ENCODE results near the gene NECAB3. TPM values are rescaled to one million over a fixed set of nuclear protein-coding genes. Genes with fewer than 3 reads are reported as not detected.
"Not testable (repeated sequence)": the region's sequence is repeated elsewhere in the genome, so short reads cannot be mapped to it uniquely, and the experiment has no call there.

The NECAB3 gene
- total RNA-seq, 1 donor from 2014 or later, result 19.5 TPM

DNA sequence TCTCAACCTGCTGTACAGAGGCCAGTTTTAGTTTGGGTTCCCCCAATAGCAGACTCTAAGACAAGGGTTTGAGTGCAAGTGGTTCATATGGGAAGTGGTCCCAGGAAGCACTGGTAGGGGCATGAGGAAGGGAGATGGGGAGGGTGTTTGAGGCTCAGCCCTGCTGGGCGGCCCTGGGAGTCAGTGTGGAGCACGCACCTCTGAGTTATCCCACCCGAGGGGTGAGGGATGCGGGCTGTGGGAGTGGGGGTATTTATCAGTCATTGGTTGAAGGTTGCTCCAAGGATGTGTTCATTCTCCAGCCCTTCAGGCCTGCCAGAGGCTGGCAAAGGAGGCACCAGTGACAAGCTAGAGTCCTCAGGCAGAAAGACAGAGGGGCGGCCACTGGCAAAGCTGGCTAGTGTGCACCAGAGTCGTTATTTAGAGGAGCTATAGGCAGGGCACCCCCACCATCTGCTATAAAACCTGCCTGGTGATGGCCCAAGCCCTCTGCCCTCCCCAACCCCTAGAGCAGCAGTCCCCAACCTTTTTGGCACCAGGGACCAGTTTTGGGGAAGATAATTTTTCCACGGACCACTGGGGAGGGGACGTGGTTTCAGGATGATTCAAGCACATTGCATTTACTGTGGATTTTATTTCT is 29.4 kb upstream of the NECAB3 start:
- no peak overlapping the region for H3K4me3 Mint-ChIP-seq (ENCODE audit: unreplicated experiment)
- no peaks in the 10 kb centered on the region for H3K27me3 ChIP-seq (ENCODE audit: insufficient read depth, low read length)
- no peak overlapping the region for H3K9ac ChIP-seq (ENCODE audit: low read length)
- H3K27ac Mint-ChIP-seq (ENCODE audit: unreplicated experiment), result no peak overlapping the region
- no peak for FAIRE-seq
- no peak overlapping the region for H3K4me3 ChIP-seq (ENCODE audit: insufficient read depth, low read depth, low read length)
- DNase-seq (ENCODE audit: low read depth), result no peak
- no peak overlapping the region for H3K4me2 ChIP-seq (ENCODE audit: low read length)
- no peak for TF ChIP-seq EZH2 (IDR thresholded peaks at IDR 0.05; ENCODE audit: insufficient read depth, low read length)
- H3K36me3 Mint-ChIP-seq (ENCODE audit: low read depth, unreplicated experiment), result no peaks in the 10 kb centered on the region
- H3K4me1 ChIP-seq (ENCODE audit: insufficient read depth, low read length), result no peaks in the 10 kb centered on the region
- H3K27ac ChIP-seq (ENCODE audit: low read depth, low read length), result no peak overlapping the region
- H3K79me2 ChIP-seq (ENCODE audit: insufficient read depth, low read length), result no peaks in the 10 kb centered on the region
- H2AFZ ChIP-seq (ENCODE audit: low read depth, low read length), result no peak overlapping the region
- peaks cover 10% of the 10 kb centered on the region for H3K9me3 Mint-ChIP-seq (ENCODE audit: unreplicated experiment)
- H4K20me1 ChIP-seq (ENCODE audit: insufficient read depth, low read length), result no peaks in the 10 kb centered on the region
- H3K9me3 ChIP-seq (ENCODE audit: insufficient read depth, low read depth, low read length), result no peaks in the 10 kb centered on the region
- H3K4me1 Mint-ChIP-seq (ENCODE audit: low read depth, unreplicated experiment), result no peaks in the 10 kb centered on the region
- no peaks in the 10 kb centered on the region for H3K36me3 ChIP-seq (ENCODE audit: insufficient read depth, low read length)
- peaks cover 3% of the 10 kb centered on the region for H3K27me3 Mint-ChIP-seq (ENCODE audit: low read depth, unreplicated experiment)

DNA sequence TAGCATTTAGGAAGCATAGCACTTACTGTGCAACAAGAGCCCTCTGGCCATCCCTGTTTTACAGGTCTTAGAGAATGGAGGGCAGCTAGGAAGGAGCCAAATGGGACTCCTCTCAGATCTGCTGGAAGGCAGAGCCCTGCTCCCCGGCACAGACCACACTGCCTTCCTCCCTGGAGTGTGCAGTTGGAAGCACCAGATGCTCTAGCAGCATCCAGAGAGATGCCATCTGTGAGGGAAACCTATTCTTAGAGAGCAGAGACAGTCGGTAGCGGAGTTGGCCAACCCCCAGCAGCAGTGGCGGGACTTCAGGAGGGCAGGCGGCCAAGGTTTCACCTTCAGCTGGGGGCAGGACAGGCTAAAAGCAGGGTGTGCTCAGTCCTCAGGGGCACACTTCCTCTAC is 28.6 kb upstream of the NECAB3 start:
- Mint-ChIP-seq H3K4me3 (ENCODE audit: unreplicated experiment) (no peak overlapping the region), H3K4me1 (ENCODE audit: low read depth, unreplicated experiment) (no peaks in the 10 kb centered on the region), H3K27me3 (ENCODE audit: low read depth, unreplicated experiment) (peaks cover 3% of the 10 kb centered on the region), H3K27ac (ENCODE audit: unreplicated experiment) (no peak overlapping the region), H3K36me3 (ENCODE audit: low read depth, unreplicated experiment) (peaks cover 3% of the 10 kb centered on the region), H3K9me3 (ENCODE audit: unreplicated experiment) (peaks cover 12% of the 10 kb centered on the region)
- no peaks in the 10 kb centered on the region for H4K20me1 ChIP-seq (ENCODE audit: insufficient read depth, low read length)
- DNase-seq (ENCODE audit: low read depth) (no peak), FAIRE-seq (no peak)
- H3K4me2 ChIP-seq (ENCODE audit: low read length), result no peak overlapping the region
- H3K36me3 ChIP-seq (ENCODE audit: insufficient read depth, low read length), result no peaks in the 10 kb centered on the region
- no peaks in the 10 kb centered on the region for H3K79me2 ChIP-seq (ENCODE audit: insufficient read depth, low read length)
- H3K4me1 ChIP-seq (ENCODE audit: insufficient read depth, low read length), result no peaks in the 10 kb centered on the region
- H2AFZ ChIP-seq (ENCODE audit: low read depth, low read length), result no peak overlapping the region
- TF ChIP-seq EZH2 (IDR thresholded peaks at IDR 0.05; ENCODE audit: insufficient read depth, low read length), result no peak
- TF ChIP-seq, protein P1, sequence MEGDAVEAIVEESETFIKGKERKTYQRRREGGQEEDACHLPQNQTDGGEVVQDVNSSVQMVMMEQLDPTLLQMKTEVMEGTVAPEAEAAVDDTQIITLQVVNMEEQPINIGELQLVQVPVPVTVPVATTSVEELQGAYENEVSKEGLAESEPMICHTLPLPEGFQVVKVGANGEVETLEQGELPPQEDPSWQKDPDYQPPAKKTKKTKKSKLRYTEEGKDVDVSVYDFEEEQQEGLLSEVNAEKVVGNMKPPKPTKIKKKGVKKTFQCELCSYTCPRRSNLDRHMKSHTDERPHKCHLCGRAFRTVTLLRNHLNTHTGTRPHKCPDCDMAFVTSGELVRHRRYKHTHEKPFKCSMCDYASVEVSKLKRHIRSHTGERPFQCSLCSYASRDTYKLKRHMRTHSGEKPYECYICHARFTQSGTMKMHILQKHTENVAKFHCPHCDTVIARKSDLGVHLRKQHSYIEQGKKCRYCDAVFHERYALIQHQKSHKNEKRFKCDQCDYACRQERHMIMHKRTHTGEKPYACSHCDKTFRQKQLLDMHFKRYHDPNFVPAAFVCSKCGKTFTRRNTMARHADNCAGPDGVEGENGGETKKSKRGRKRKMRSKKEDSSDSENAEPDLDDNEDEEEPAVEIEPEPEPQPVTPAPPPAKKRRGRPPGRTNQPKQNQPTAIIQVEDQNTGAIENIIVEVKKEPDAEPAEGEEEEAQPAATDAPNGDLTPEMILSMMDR (IDR thresholded peaks at IDR 0.05; ENCODE audit: insufficient read depth, low read depth, low read length), result no peak
- H3K27me3 ChIP-seq (ENCODE audit: insufficient read depth, low read length), result no peaks in the 10 kb centered on the region
- no peak overlapping the region for H3K9ac ChIP-seq (ENCODE audit: low read length)
- no peaks in the 10 kb centered on the region for H3K9me3 ChIP-seq (ENCODE audit: insufficient read depth, low read depth, low read length)
- no peak overlapping the region for H3K4me3 ChIP-seq (ENCODE audit: insufficient read depth, low read depth, low read length)
- H3K27ac ChIP-seq (ENCODE audit: low read depth, low read length), result no peak overlapping the region

DNA sequence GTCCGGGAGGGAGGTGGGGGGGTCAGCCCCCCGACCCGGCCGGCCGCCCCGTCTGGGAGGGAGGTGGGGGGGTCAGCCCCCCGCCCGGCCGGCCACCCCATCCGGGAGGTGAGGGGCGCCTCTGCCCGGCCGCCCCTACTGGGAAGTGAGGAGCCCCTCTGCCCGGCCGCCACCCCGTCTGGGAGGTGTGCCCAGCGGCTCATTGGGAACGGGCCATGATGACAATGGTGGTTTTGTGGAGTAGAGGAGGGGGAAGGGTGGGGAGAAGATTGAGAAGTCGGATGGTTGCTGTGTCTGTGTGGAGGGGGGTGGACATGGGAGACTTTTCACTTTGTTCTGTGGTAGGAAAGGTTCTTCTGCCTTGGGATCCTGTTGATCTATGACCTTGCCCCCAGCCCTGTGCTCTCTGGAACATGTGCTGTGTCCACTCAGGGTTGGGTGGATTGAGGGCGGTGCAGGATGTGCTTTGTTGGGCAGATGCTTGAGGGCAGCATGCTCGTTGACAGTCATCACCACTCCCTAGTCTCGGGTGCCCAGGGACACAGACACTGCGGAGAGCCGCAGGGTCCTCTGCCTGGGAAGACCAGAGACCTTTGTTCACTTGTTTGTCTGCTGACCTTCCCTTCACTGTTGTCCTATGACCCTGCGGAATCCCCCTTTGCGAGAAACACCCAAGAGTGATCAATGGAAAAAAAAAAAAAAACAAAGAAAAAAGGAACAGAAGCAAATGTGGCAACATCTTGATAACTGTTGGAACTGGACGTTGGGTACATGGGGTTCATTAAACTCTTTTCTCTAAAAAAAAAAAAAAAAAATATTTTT is 27.6 kb upstream of the NECAB3 start:
- Mint-ChIP-seq H3K36me3 (ENCODE audit: low read depth, unreplicated experiment) (peaks cover 3% of the 10 kb centered on the region), H3K27ac (ENCODE audit: unreplicated experiment) (no peak overlapping the region), H3K9me3 (ENCODE audit: unreplicated experiment) (peaks cover 14% of the 10 kb centered on the region), H3K27me3 (ENCODE audit: low read depth, unreplicated experiment) (peaks cover 4% of the 10 kb centered on the region), H3K4me1 (ENCODE audit: low read depth, unreplicated experiment) (no peaks in the 10 kb centered on the region), H3K4me3 (ENCODE audit: unreplicated experiment) (no peak overlapping the region)
- no peaks in the 10 kb centered on the region for H4K20me1 ChIP-seq (ENCODE audit: insufficient read depth, low read length)
- TF ChIP-seq EZH2 (IDR thresholded peaks at IDR 0.05; ENCODE audit: insufficient read depth, low read length), result no peak
- TF ChIP-seq, protein P1 (IDR thresholded peaks at IDR 0.05; ENCODE audit: insufficient read depth, low read depth, low read length), result no peak
- peaks cover 3% of the 10 kb centered on the region for H3K4me1 ChIP-seq (ENCODE audit: insufficient read depth, low read length)
- no peaks in the 10 kb centered on the region for H3K27me3 ChIP-seq (ENCODE audit: insufficient read depth, low read length)
- H3K79me2 ChIP-seq (ENCODE audit: insufficient read depth, low read length), result no peaks in the 10 kb centered on the region
- H3K27ac ChIP-seq (ENCODE audit: low read depth, low read length), result no peak overlapping the region
- FAIRE-seq (no peak), DNase-seq (ENCODE audit: low read depth) (no peak)
- H3K4me2 ChIP-seq (ENCODE audit: low read length), result no peak overlapping the region
- no peak overlapping the region for H3K9ac ChIP-seq (ENCODE audit: low read length)
- no peaks in the 10 kb centered on the region for H3K9me3 ChIP-seq (ENCODE audit: insufficient read depth, low read depth, low read length)
- no peak overlapping the region for H2AFZ ChIP-seq (ENCODE audit: low read depth, low read length)
- no peaks in the 10 kb centered on the region for H3K36me3 ChIP-seq (ENCODE audit: insufficient read depth, low read length)
- no peak overlapping the region for H3K4me3 ChIP-seq (ENCODE audit: insufficient read depth, low read depth, low read length)

DNA sequence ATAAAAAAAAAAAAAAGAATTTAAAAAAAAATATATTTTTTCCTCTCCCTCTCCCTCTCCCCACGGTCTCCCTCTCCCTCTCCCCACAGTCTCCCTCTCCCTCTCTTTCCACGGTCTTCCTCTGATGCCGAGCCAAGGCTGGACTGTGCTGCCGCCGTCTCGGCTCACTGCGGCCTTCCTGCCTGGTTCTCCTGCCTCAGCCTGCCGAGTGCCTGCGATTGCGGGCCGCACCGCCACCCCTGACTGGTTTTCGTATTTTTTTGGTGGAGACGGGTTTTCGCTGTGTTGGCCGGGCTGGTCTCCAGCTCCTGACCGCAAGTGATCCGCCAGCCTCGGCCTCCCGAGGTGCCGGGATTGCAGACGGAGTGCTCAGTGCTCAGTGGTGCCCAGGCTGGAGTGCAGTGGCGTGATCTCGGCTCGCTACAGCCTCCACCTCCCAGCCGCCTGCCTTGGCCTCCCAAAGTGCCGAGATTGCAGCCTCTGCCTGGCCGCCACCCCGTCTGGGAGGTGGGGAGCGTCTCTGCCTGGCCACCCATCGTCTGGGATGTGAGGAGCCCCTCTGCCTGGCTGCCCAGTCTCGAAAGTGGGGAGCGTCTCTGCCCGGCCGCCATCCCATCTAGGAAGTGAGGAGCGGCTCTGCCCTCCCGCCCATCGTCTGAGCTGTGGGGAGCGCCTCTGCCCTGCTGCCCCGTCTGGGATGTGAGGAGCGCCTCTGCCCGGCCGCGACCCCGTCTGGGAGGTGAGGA is 26.6 kb upstream of the NECAB3 start:
- H3K36me3 ChIP-seq (ENCODE audit: insufficient read depth, low read length); H3K27ac Mint-ChIP-seq (ENCODE audit: unreplicated experiment); FAIRE-seq; H3K27me3 Mint-ChIP-seq (ENCODE audit: low read depth, unreplicated experiment); H3K4me2 ChIP-seq (ENCODE audit: low read length); H3K4me1 ChIP-seq (ENCODE audit: insufficient read depth, low read length); H3K27me3 ChIP-seq (ENCODE audit: insufficient read depth, low read length); DNase-seq (ENCODE audit: low read depth); H2AFZ ChIP-seq (ENCODE audit: low read depth, low read length); H3K36me3 Mint-ChIP-seq (ENCODE audit: low read depth, unreplicated experiment); H3K79me2 ChIP-seq (ENCODE audit: insufficient read depth, low read length); H4K20me1 ChIP-seq (ENCODE audit: insufficient read depth, low read length); H3K27ac ChIP-seq (ENCODE audit: low read depth, low read length); H3K9ac ChIP-seq (ENCODE audit: low read length); H3K9me3 ChIP-seq (ENCODE audit: insufficient read depth, low read depth, low read length); H3K4me1 Mint-ChIP-seq (ENCODE audit: low read depth, unreplicated experiment); H3K4me3 ChIP-seq (ENCODE audit: insufficient read depth, low read depth, low read length); H3K4me3 Mint-ChIP-seq (ENCODE audit: unreplicated experiment): not testable (repeated sequence)
- H3K9me3 Mint-ChIP-seq (ENCODE audit: unreplicated experiment), result peaks cover 14% of the 10 kb centered on the region
